GM23248 (cell line): ENCODE measurements around the gene ABL2. TPM values are rescaled to one million over a fixed set of nuclear protein-coding genes. Genes with fewer than 3 reads are reported as not detected.

Experiments
- DNase-seq: peaks from one replicate; pipeline ENCODE4 v3.0.0-alpha.2; 2015
- H2AFZ ChIP-seq: fragments of 200-600 bp; sonication (generic); 2 replicates; pipeline ENCODE4 v1.6.1; 2016; ENCODE audit warnings: antibody characterized with exemption
- H3F3A ChIP-seq: fragments of 200-600 bp; sonication (generic); 2 replicates; pipeline ENCODE4 v1.6.1; 2016; ENCODE audit warnings: mild to moderate bottlenecking, antibody characterized with exemption, mixed run types; ENCODE audit not compliant: insufficient read depth
- H3K27ac ChIP-seq: fragments of 200-600 bp; sonication (generic); 2 replicates; pipeline ENCODE4 v1.5.1; 2016; ENCODE audit warnings: mild to moderate bottlenecking
- H3K27me3 ChIP-seq: fragments of 200-600 bp; sonication (generic); replicated peaks from 2 replicates; pipeline ENCODE4 v1.6.1; 2016; ENCODE audit warnings: mild to moderate bottlenecking; ENCODE audit not compliant: insufficient read depth
- H3K36me3 ChIP-seq: fragments of 200-600 bp; sonication (generic); 2 replicates; pipeline ENCODE4 v1.6.1; 2016; ENCODE audit warnings: low read depth, mild to moderate bottlenecking
- H3K4me1 ChIP-seq: fragments of 200-600 bp; sonication (generic); 2 replicates; pipeline ENCODE4 v1.6.1; 2016; ENCODE audit warnings: mild to moderate bottlenecking; ENCODE audit not compliant: insufficient read depth
- H3K4me2 ChIP-seq: fragments of 200-600 bp; sonication (generic); one replicate; pipeline ENCODE4 v1.6.1; 2016; ENCODE audit warnings: mild to moderate bottlenecking; ENCODE audit not compliant: unreplicated experiment
- H3K4me3 ChIP-seq: fragments of 200-600 bp; sonication (generic); 2 replicates; pipeline ENCODE4 v1.5.1; 2016; ENCODE audit warnings: mild to moderate bottlenecking
- H3K79me2 ChIP-seq: fragments of 200-600 bp; sonication (generic); 2 replicates; pipeline ENCODE4 v1.6.1; 2016; ENCODE audit warnings: mild to moderate bottlenecking; ENCODE audit not compliant: insufficient read depth
- H3K9ac ChIP-seq: fragments of 200-600 bp; sonication (generic); 2 replicates; pipeline ENCODE4 v1.6.1; 2016; ENCODE audit warnings: mild to moderate bottlenecking
- H3K9me2 ChIP-seq: fragments of 200-600 bp; sonication (generic); 2 replicates; pipeline ENCODE4 v1.6.1; 2016; ENCODE audit warnings: mixed run types, mild to moderate bottlenecking, moderate library complexity; ENCODE audit not compliant: insufficient read depth
- H3K9me3 ChIP-seq: fragments of 200-600 bp; sonication (generic); one replicate; pipeline ENCODE4 v1.6.1; 2017; ENCODE audit warnings: low read depth
- H4K20me1 ChIP-seq: fragments of 200-600 bp; sonication (generic); 2 replicates; pipeline ENCODE4 v1.6.0; 2016; ENCODE audit not compliant: insufficient read depth
- EZH2 ChIP-seq: fragments of 200-600 bp; sonication (generic); IDR thresholded peaks from 2 replicates; pipeline ENCODE4 v1.6.1; 2018; ENCODE audit warnings: antibody characterized with exemption, mild to moderate bottlenecking; ENCODE audit not compliant: insufficient read depth, poor library complexity, severe bottlenecking
- EZH2phosphoT487 ChIP-seq: fragments of 200-600 bp; sonication (generic); IDR thresholded peaks from 2 replicates; pipeline ENCODE4 v1.6.1; 2018; ENCODE audit warnings: antibody characterized with exemption, moderate library complexity, mild to moderate bottlenecking, low read depth; ENCODE audit not compliant: insufficient read depth
- WGBS, 2 experiments: methylation state at CpG; one replicate each; pipeline ENCODE4 v1.1.6; 2015 to 2017; ENCODE audit warnings: low lambda C conversion rate in 2 of 2, low coverage in 1 of 2; ENCODE audit errors: missing lambda C conversion rate in 2 of 2; 5-methylcytosine and 5-hydroxymethylcytosine counted together
- in situ Hi-C: fragments of 300-500 bp; cut with MboI; formaldehyde crosslinking; loops from 2 replicates; pipeline ENCODE4 v1.15.0; 2020
- polyA plus RNA-seq: library from polyadenylated mRNA; unstranded; fragments of >200 nt; fragmentation: Nextera tagmentation; extraction: Ambion mirVana; gene quantifications from 2 replicates; pipeline ENCODE4 v1.2.1, GENCODE V29; 2016
- total RNA-seq: library from RNA; depleted of rRNA; stranded (reverse); fragments of >200 nt; shearing (Covaris generic); gene quantifications from 2 replicates; pipeline ENCODE4 v1.2.3, GENCODE V29; 2014

ABL2 gene
- total and polyA plus RNA-seq, 2 experiments from 2014 or later = 13.2 to 38.6 TPM

- Histone ChIP-seq H3K4me1 (peaks cover 27% of the 10 kb centered on the region), H3K27me3 (no peaks in the 10 kb centered on the region), H3K79me2 (peaks cover 99% of the 10 kb centered on the region), H3K9ac (peak overlapping the region; percentile 17; the same call in 1 of the 2 replicates), H3K9me2 (no peaks in the 10 kb centered on the region), H2AFZ (no peak overlapping the region), H3F3A (peaks cover 66% of the 10 kb centered on the region), H3K4me2 (no peak overlapping the region), H3K36me3 (peaks cover 75% of the 10 kb centered on the region), H3K4me3 (no peak overlapping the region), H3K9me3 (no peaks in the 10 kb centered on the region), H3K27ac (peak overlapping the region; percentile 29), H4K20me1 (no peaks in the 10 kb centered on the region)
- TF ChIP-seq EZH2 = no peak
- no peak for TF ChIP-seq EZH2phosphoT487
- DNase-seq = peak; percentile 72
- WGBS, 2 experiments = 83% methylated on average over 7 of the region's 7 CpGs
- in situ Hi-C loops = no loop called here
Observed at GRCh38 chr1:179121159-179121938, 108.1 kb downstream of the ABL2 start.

DNA sequence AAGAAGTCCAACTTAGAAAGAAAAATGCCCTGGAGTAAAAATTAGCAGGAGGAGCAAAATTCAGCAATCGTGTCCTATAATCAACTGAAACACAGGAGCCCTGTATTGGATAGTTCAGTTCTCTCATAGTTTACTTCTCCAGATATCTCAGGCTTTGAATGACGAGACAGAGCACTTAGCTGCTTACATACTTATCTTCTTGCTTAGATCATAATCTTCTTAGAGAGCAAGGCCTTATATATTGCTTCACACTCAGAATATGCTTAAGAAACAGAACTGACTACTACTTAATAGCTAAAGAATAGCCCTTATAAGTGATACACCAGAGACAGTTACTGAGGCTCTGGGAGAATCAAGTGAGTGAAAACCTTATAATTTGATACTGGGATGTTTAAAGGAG, 108.7 kb downstream of the ABL2 start:
- Histone ChIP-seq H3K27me3 (no peaks in the 10 kb centered on the region), H3K9me3 (no peaks in the 10 kb centered on the region), H3K9me2 (no peaks in the 10 kb centered on the region), H3K4me2 (no peak overlapping the region), H4K20me1 (no peaks in the 10 kb centered on the region), H3F3A (peaks cover 64% of the 10 kb centered on the region), H3K9ac (no peak overlapping the region), H3K27ac (peak overlapping the region; percentile 29; the same call in 1 of the 2 replicates), H2AFZ (no peak overlapping the region), H3K4me3 (no peak overlapping the region), H3K79me2 (peaks cover 99% of the 10 kb centered on the region), H3K4me1 (peaks cover 21% of the 10 kb centered on the region), H3K36me3 (peaks cover 76% of the 10 kb centered on the region)
- WGBS, 2 experiments = 97 to 98% methylated on average over 2 of the region's 2 CpGs
- in situ Hi-C loops = no loop called here
- TF ChIP-seq EZH2phosphoT487 (no peak), EZH2 (no peak)
- no peak for DNase-seq

DNA sequence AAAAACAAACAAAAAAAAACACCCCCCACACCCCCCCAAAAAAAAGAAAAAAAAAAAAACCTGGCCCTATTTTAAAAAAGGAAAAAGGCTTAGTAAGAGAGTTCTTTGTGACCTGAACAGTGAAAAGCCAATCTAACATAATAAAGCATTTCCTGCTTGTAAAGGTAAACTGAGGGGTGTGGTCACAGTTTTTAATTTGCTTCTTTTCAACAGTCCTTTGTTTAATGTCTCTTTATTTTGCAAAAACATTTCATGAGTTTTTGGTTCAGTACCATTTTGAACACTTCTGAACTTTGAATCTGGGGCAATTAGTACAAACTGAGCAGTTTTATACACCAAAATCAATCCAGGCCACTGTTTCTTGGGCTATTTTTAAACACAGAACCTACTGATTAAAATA, 110.0 kb downstream of the ABL2 start:
- TF ChIP-seq EZH2 (no peak), EZH2phosphoT487 (no peak)
- Histone ChIP-seq H3F3A (peaks cover 63% of the 10 kb centered on the region), H3K9ac (no peak overlapping the region), H3K36me3 (peaks cover 82% of the 10 kb centered on the region), H3K9me3 (no peaks in the 10 kb centered on the region), H4K20me1 (no peaks in the 10 kb centered on the region), H3K4me1 (peaks cover 9% of the 10 kb centered on the region), H3K27ac (peak overlapping the region; percentile 2; the same call in 1 of the 2 replicates), H3K4me2 (no peak overlapping the region), H3K27me3 (no peaks in the 10 kb centered on the region), H2AFZ (no peak overlapping the region), H3K4me3 (no peak overlapping the region), H3K9me2 (no peaks in the 10 kb centered on the region), H3K79me2 (peaks cover 100% of the 10 kb centered on the region)
- no peak for DNase-seq
- in situ Hi-C loops = no loop called here

GRCh38 chr1:179115181-179115580, 114.3 kb downstream of the ABL2 start:
- Histone ChIP-seq H3K9me2 (no peaks in the 10 kb centered on the region), H3K27ac (peak overlapping the region; percentile 0; the same call in 1 of the 2 replicates)

More at GRCh38 chr1:179115181-179115580, 114.3 kb downstream of the ABL2 start:
- H3K9ac ChIP-seq = no peak overlapping the region
- H3K79me2 ChIP-seq = peaks cover 99% of the 10 kb centered on the region
- in situ Hi-C loops = no loop called here
- H3K27me3 ChIP-seq = no peaks in the 10 kb centered on the region
- TF ChIP-seq EZH2phosphoT487 (no peak), EZH2 (no peak)
- no peak overlapping the region for H2AFZ ChIP-seq
- H4K20me1 ChIP-seq = no peaks in the 10 kb centered on the region
- DNase-seq = no peak
- whole genome bisulfite sequencing, 2 experiments = 85 to 92% methylated on average over 3 of the region's 3 CpGs
- H3K4me2 ChIP-seq = no peak overlapping the region
- H3K9me3 ChIP-seq = no peaks in the 10 kb centered on the region
- H3F3A ChIP-seq = peaks cover 54% of the 10 kb centered on the region
- H3K36me3 ChIP-seq = peaks cover 92% of the 10 kb centered on the region
- H3K4me3 ChIP-seq = no peak overlapping the region
- H3K4me1 ChIP-seq = no peaks in the 10 kb centered on the region
